GM12891 (cell line): ENCODE measurements around the gene SEC11C.

ENCODE experiments used
- PAX5 ChIP-seq: IDR thresholded peaks from 2 replicates; pipeline ENCODE4 v1.6.1; 2011; ENCODE audit warnings: low read length, moderate library complexity, mild to moderate bottlenecking; ENCODE audit not compliant: insufficient read depth, severe bottlenecking
- POLR2A ChIP-seq: IDR thresholded peaks from 2 replicates; pipeline ENCODE4 v1.6.1; 2011; ENCODE audit warnings: low read depth, low read length, control low read depth
- POLR2AphosphoS5 ChIP-seq: IDR thresholded peaks from 2 replicates; pipeline ENCODE4 v1.6.1; 2011; ENCODE audit warnings: low read depth, low read length, control low read depth
- POU2F2 ChIP-seq: IDR thresholded peaks from 2 replicates; pipeline ENCODE4 v1.6.1; 2011; ENCODE audit warnings: low read depth, mild to moderate bottlenecking, control low read depth, low read length, moderate library complexity
- SPI1 ChIP-seq: IDR thresholded peaks from 2 replicates; pipeline ENCODE4 v1.6.1; 2011; ENCODE audit warnings: low read depth, low read length, control low read depth
- TAF1 ChIP-seq: IDR thresholded peaks from 2 replicates; pipeline ENCODE4 v1.6.1; 2011; ENCODE audit warnings: low read depth, low read length, control low read depth

GRCh38 chr18:59150236-59150635 is 10.6 kb downstream of the SEC11C start:
- TF ChIP-seq TAF1: no peak
- TF ChIP-seq POLR2AphosphoS5: no peak
- TF ChIP-seq PAX5: no peak
- no peak for TF ChIP-seq POLR2A
- no peak for TF ChIP-seq POU2F2
- no peak for TF ChIP-seq SPI1
